Activated CD8-positive, alpha-beta T cell treated with anti-CD3 and anti-CD28 coated beads, Interleukin-2, amount 10 ng/mL, durations not matched to agents 7 days and 5 days (primary cell): ENCODE results near the gene NUMB. TPM values are rescaled to one million over a fixed set of nuclear protein-coding genes. Genes with fewer than 3 reads are reported as not detected.

Source experiments
- ATAC-seq: fragments of 150-1000 bp; cut with Tn5 transposase; one replicate; pipeline ENCODE4 v1.10.0; 2021; ENCODE audit warnings: moderate library complexity
- CTCF ChIA-PET: fragments of 350-600 bp; sonication (Branson Sonifier 250); formaldehyde crosslinking; loops from one replicate; lab custom pipeline; 2021; ENCODE audit warnings: antibody characterized with exemption; lab: Charles Lee
- POLR2A ChIA-PET: fragments of 350-600 bp; sonication (Branson Sonifier 250); formaldehyde crosslinking; loops from one replicate; lab custom pipeline; 2021; ENCODE audit warnings: antibody characterized with exemption; lab: Charles Lee
- DNase-seq: peaks from one replicate; pipeline ENCODE4 v3.0.0-alpha.2; 2020
- H3K27ac Mint-ChIP-seq: one replicate; pipeline ENCODE4 v1.8.0; 2021; ENCODE audit warnings: mild to moderate bottlenecking, mixed read lengths
- H3K27me3 Mint-ChIP-seq: one replicate; pipeline ENCODE4 v1.8.0; 2021; ENCODE audit warnings: low read depth, mixed read lengths
- H3K36me3 Mint-ChIP-seq: one replicate; pipeline ENCODE4 v1.8.0; 2021; ENCODE audit warnings: low read depth, mixed read lengths
- H3K4me1 Mint-ChIP-seq: one replicate; pipeline ENCODE4 v1.8.0; 2021; ENCODE audit warnings: low read depth, mixed read lengths
- H3K4me3 Mint-ChIP-seq: one replicate; pipeline ENCODE4 v1.8.0; 2021; ENCODE audit warnings: mild to moderate bottlenecking, mixed read lengths
- H3K9me3 Mint-ChIP-seq: one replicate; pipeline ENCODE4 v1.8.0; 2022; ENCODE audit warnings: mixed read lengths; ENCODE audit not compliant: insufficient read depth
- total RNA-seq, 2 experiments: library from RNA; stranded (reverse); gene quantifications; one replicate each; pipeline ENCODE4 v1.2.3, GENCODE V29; 2021

The NUMB gene
- total RNA-seq, 2 experiments from 2014 or later, result 37.7 to 40.2 TPM

DNA sequence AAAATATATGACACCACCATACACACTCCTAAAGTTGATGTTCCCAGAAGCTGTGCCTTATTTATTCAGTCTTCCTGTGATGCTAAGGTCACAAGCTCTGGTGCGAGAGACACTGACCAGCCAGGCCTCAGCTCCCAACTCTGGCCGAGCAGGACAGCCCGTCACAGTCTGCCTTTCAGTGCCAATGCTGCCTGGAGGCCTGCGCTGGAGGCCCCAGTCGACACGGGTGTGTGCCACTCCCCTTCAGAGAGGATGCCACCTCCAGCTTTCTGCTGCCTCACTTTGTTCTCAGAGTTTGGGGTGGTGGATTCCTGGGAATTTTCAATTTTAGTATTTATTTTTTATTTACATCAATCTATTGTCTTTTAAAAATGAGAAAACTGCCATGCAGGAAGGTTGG is 228.3 kb downstream of the NUMB start:
- Mint-ChIP-seq H3K27ac (no peak overlapping the region), H3K9me3 (no peaks in the 10 kb centered on the region), H3K4me3 (no peak overlapping the region), H3K36me3 (no peaks in the 10 kb centered on the region), H3K4me1 (no peaks in the 10 kb centered on the region), H3K27me3 (peaks cover 23% of the 10 kb centered on the region)
- DNase-seq, result no peak
- ATAC-seq, result no peak
- ChIA-PET POLR2A (no interaction called here), CTCF (interaction anchor here (0.9 to 1.5 kb wide), 2 partner anchors 13 to 16 kb away, joined by 3 read pairs; no protein-coding TSS in a partner anchor)

DNA sequence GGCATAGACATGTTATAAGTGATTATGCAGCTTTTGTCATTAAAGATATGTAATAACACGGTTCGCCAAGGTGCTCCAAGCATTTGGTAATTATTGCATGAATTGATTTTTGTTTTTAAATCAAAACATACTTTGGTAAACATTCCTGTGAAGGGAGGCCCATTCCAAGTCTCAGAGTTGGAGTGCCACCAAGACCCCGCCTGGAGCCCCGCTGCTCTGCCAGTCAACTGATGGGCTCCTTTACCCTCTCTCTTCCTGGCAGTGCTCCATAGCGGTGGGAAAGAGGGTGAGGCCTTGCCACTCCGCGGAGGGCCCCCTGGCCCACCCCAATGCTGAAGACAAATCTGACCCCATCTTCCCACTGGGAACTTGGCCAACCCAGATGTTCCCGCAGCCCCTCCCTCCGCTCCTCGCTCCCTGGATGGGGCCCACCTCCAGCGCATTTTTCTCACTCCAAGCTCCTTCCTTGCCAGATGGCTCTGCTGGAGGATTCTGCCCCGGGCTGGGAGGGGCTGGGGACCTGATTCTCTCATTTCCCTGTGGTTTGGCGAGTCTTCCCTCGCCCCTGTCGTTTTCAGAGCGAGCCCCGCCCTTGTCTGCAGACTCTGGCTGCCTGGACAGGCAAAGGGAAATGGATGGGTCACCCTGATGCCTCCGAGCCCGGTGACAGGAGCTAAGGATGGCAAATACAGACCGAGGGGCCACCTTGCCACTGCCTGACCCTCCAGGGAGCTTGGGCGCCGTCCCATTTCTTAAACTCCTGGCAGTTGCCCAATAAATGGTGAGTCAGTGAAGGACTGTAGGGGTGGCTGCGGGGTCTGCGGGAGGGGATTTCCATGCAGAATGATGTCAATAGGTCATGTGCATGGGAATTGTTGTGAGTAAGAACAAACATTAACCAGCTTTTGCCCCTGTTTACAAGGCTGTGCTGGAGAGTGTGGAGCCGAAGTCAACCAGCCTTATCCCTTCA is 230.2 kb downstream of the NUMB start:
- CTCF ChIA-PET, result no interaction called here
- Mint-ChIP-seq H3K36me3 (peaks cover under 1% of the 10 kb centered on the region), H3K9me3 (no peaks in the 10 kb centered on the region), H3K27ac (no peak overlapping the region), H3K27me3 (peaks cover 5% of the 10 kb centered on the region), H3K4me3 (no peak overlapping the region), H3K4me1 (no peaks in the 10 kb centered on the region)
- DNase-seq (no peak), ATAC-seq (no peak)
- POLR2A ChIA-PET, result no interaction called here

DNA sequence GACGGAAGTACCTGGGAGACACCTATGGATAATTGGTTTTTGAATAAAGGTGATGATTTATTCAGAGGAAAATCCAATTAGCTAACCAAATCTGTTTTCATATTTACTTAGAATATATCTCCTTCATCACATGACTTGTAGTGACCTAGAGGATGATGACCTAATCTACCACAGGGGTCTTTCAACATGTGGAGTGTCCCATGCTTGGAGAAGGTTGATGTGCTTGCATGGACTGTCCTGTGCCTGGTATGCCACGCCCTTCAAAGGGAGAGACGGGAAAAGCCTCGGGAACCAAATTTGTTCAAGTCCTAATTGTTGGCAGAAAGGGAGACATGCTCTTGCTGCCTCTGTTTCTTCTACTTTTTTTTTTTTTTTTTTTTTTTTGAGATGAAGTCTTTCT is 232.8 kb downstream of the NUMB start:
- Mint-ChIP-seq H3K9me3 (no peaks in the 10 kb centered on the region), H3K36me3 (peaks cover 13% of the 10 kb centered on the region), H3K4me1 (peaks cover 8% of the 10 kb centered on the region), H3K27me3 (no peaks in the 10 kb centered on the region), H3K4me3 (no peak overlapping the region), H3K27ac (no peak overlapping the region)
- DNase-seq (no peak), ATAC-seq (no peak)
- CTCF ChIA-PET, result no interaction called here
- POLR2A ChIA-PET, result no interaction called here

Other genes starting within 250 kb of the NUMB start
- under 1 TPM; 0.29 to 0.45 TPM for gene PAPLN, start 221.0 kb downstream of the NUMB start, total RNA-seq
- 10 to 100 TPM; 22.2 to 22.8 TPM for gene RIOX1, start 32.4 kb upstream of the NUMB start, total RNA-seq
- gene ACOT1, start 78.6 kb upstream of the NUMB start, total RNA-seq, result 1 to 10 TPM; 2.0 to 3.2 TPM
- not detected for gene HEATR4, start 100.4 kb upstream of the NUMB start, total RNA-seq
- 10 to 100 TPM; 10.9 to 11.3 TPM for gene ACOT2, start 110.7 kb upstream of the NUMB start, total RNA-seq
- gene ACOT4, start 133.3 kb upstream of the NUMB start, total RNA-seq, result 1 to 10 TPM; 1.2 to 1.3 TPM
- not detected for gene ACOT6, start 154.0 kb upstream of the NUMB start, total RNA-seq
- gene DNAL1, start 186.4 kb upstream of the NUMB start, total RNA-seq, result 1 to 10 TPM; 5.7 to 6.3 TPM